Mammary epithelial cell (primary cell): ENCODE results near the gene DEPDC5.

Experiments used
- EZH2 ChIP-seq: IDR thresholded peaks from 2 replicates; pipeline ENCODE4 v1.6.1; 2012; ENCODE audit warnings: low read length, inconsistent platforms, borderline replicate concordance
- TF ChIP-seq, protein P1 (sequence below), 2 donors: IDR thresholded peaks in 1 of 2; conservative IDR thresholded peaks in 1 of 2; 2 replicates each; pipeline ENCODE4 v1.5.1; 2011 to 2012; ENCODE audit warnings: inconsistent platforms in 2 of 2, low read length in 2 of 2, mild to moderate bottlenecking in 2 of 2, control low read depth in 1 of 2, low read depth in 1 of 2; ENCODE audit not compliant: insufficient read depth in 1 of 2; ENCODE audit errors: extremely low read depth in 1 of 2

DNA sequence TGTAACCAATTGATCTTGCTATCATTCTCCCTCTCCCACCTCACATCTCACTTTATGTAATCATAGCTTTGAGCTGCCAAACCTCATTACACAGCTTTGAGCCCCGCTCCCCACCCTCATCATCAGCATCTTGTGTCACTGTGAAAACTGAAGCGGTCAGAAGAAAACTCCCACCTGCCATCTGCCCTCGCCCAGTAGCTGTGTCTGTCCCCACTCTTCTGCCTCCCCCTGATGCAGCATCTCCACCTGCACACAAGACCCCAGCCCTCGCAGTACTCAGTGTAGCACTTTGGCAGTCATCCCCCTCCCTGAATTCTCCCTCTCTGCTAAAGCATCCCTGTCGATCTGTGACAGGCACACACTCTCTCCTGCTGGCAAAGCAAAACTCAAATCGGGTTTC lies 130.2 kb downstream of the DEPDC5 start:
- TF ChIP-seq, protein P1, sequence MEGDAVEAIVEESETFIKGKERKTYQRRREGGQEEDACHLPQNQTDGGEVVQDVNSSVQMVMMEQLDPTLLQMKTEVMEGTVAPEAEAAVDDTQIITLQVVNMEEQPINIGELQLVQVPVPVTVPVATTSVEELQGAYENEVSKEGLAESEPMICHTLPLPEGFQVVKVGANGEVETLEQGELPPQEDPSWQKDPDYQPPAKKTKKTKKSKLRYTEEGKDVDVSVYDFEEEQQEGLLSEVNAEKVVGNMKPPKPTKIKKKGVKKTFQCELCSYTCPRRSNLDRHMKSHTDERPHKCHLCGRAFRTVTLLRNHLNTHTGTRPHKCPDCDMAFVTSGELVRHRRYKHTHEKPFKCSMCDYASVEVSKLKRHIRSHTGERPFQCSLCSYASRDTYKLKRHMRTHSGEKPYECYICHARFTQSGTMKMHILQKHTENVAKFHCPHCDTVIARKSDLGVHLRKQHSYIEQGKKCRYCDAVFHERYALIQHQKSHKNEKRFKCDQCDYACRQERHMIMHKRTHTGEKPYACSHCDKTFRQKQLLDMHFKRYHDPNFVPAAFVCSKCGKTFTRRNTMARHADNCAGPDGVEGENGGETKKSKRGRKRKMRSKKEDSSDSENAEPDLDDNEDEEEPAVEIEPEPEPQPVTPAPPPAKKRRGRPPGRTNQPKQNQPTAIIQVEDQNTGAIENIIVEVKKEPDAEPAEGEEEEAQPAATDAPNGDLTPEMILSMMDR (conservative IDR thresholded peaks at IDR 0.05 in 1 of 2, IDR thresholded peaks at IDR 0.05 in 1 of 2; ENCODE audit: extremely low read depth in 1 of 2, insufficient read depth in 1 of 2, low read depth in 1 of 2, low read length in 2 of 2), result no peak
- TF ChIP-seq EZH2, result no peak
